Caki2 (cell line): Measurements from ENCODE around the gene ENO3. TPM values are rescaled to one million over a fixed set of nuclear protein-coding genes. Genes with fewer than 3 reads are reported as not detected.

Experiments
- DNase-seq: peaks from one replicate; pipeline ENCODE4 v3.0.0-alpha.2; 2015; ENCODE audit warnings: low read depth
- in situ Hi-C: cut with HindIII; loops from 2 replicates; pipeline ENCODE4 v1.10.0; 2016; ENCODE audit warnings: low sequenced_read_pairs, low pct_unique_long_range_greater_than_20kb, mixed read lengths
- total RNA-seq: library from RNA; depleted of rRNA; stranded (reverse); fragments of >200 nt; shearing (Covaris generic); gene quantifications from 2 replicates; pipeline ENCODE4 v1.2.3, GENCODE V29; 2014; ENCODE audit warnings: low replicate concordance

ENO3 gene
- total RNA-seq, 1 experiment from 2014 or later: 4.5 TPM

- peak; percentile 48 for DNase-seq
- in situ Hi-C loops: no loop called here
Observed at GRCh38 chr17:4934173-4934979, 16.5 kb upstream of the ENO3 start.

GRCh38 chr17:4935650-4936049, 15.3 kb upstream of the ENO3 start:
- no peak for DNase-seq
- in situ Hi-C loops: no loop called here

GRCh38 chr17:4936436-4936835, 14.5 kb upstream of the ENO3 start:
- no peak for DNase-seq
- in situ Hi-C loops: no loop called here

- in situ Hi-C loops: no loop called here
- DNase-seq: no peak
Observed at GRCh38 chr17:4937553-4937952, 13.4 kb upstream of the ENO3 start.

GRCh38 chr17:4938069-4938491, 12.8 kb upstream of the ENO3 start:
- no peak for DNase-seq
- in situ Hi-C loops: no loop called here

GRCh38 chr17:4938688-4939545, 12.0 kb upstream of the ENO3 start:
- in situ Hi-C loops: no loop called here

GRCh38 chr17:4939546-4939795, 11.4 kb upstream of the ENO3 start:
- DNase-seq: no peak
- in situ Hi-C loops: no loop called here

More at GRCh38 chr17:4938688-4939545, 12.0 kb upstream of the ENO3 start:
- no peak for DNase-seq

- DNase-seq: peak; percentile 98
- in situ Hi-C loops: no loop called here
Observed at GRCh38 chr17:4939796-4940554, 10.9 kb upstream of the ENO3 start, which contains the start of the genes RNF167 and SLC25A11. Gene RNF167, plus strand, starts transcription at chr17:4940268. Its CDS starts 642 bp downstream, at chr17:4940910. Gene SLC25A11, minus strand, starts transcription at chr17:4940046. Its CDS starts 136 bp downstream, at chr17:4939910.

- no peak for DNase-seq
- in situ Hi-C loops: no loop called here
Observed at GRCh38 chr17:4940555-4941318, 10.2 kb upstream of the ENO3 start.

- in situ Hi-C loops: no loop called here
- DNase-seq: no peak
Observed at GRCh38 chr17:4941319-4941610, 9.7 kb upstream of the ENO3 start.

GRCh38 chr17:4942760-4943508, 8.0 kb upstream of the ENO3 start:
- no peak for DNase-seq
- in situ Hi-C loops: no loop called here

GRCh38 chr17:4944163-4944553, 6.8 kb upstream of the ENO3 start:
- in situ Hi-C loops: no loop called here
- DNase-seq: no peak

- in situ Hi-C loops: no loop called here
- DNase-seq: no peak
Observed at GRCh38 chr17:4944554-4945175, 6.3 kb upstream of the ENO3 start.

GRCh38 chr17:4945176-4945943, 5.6 kb upstream of the ENO3 start:
- in situ Hi-C loops: no loop called here
- DNase-seq: peak; percentile 71

GRCh38 chr17:4945944-4946280, 5.0 kb upstream of the ENO3 start:
- DNase-seq: no peak
- in situ Hi-C loops: no loop called here

GRCh38 chr17:4946312-4946976, 4.5 kb upstream of the ENO3 start:
- in situ Hi-C loops: no loop called here
- no peak for DNase-seq
